Fibroblast of villous mesenchyme (primary cell): ENCODE results near the gene SNAP47. TPM values are rescaled to one million over a fixed set of nuclear protein-coding genes. Genes with fewer than 3 reads are reported as not detected.

ENCODE experiments used
- DNase-seq: peaks from one replicate; pipeline ENCODE4 v3.0.0-alpha.2; 2010; ENCODE audit warnings: low read depth
- H3K4me3 ChIP-seq: 2 replicates; pipeline ENCODE4 v1.5.1; 2011; ENCODE audit warnings: low read depth, mild to moderate bottlenecking, low read length
- CTCF ChIP-seq: IDR thresholded peaks from 2 replicates; pipeline ENCODE4 v1.5.1; 2012; ENCODE audit warnings: low read depth, mild to moderate bottlenecking, low read length; ENCODE audit not compliant: insufficient read depth
- total RNA-seq: library from RNA; depleted of rRNA; stranded (reverse); fragments of >200 nt; gene quantifications from 2 replicates; pipeline ENCODE4 v1.2.3, GENCODE V29; 2012

SNAP47 gene
- total RNA-seq, 1 donor = 58.3 TPM

DNA sequence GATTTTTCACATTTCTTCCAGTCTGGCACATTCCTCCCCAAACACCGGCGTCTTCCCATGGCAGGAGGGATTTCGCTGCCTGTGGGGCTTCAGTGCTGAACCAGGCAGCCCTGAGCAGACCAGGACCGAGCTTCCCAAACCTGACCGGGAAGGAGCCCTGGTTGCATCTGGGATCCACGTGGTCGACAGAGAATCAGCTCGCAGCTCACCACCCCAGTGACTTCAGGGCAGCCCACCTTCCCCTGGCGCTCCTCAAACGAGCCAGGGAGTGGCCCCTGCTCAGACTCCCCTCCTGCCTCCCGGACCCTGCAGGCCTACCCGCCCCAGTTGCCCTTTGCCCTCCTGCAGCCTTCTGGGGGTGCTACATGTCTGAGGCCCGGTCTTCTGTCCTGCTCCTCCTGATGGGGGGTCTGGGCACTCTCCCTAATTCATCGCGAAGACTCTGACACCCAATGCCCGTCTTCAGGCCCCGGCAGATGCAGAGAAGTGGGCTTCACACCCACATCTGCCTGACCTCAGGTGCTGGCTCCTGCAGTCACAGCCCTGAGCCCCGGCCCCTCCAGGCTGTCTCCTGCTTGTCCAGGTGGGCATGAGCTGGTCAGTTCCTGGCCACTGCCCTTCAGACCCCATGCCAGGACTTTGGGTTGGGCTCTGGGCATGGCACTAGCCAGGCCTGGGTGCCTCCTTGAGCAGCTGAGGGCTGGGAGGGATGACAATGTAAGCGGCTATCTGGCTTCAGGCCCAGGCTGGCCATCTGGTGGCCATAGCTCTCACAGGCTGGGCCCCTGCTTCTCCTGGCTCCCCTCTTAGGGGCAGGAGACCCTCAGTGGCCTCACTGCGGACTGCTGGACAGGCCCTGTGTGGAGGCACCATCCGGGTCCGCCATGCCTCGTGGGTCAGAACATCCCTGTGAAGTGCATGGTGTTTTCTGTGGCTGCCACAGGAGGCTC, 54.1 kb downstream of the SNAP47 start:
- peak; percentile 27 for DNase-seq
- peak overlapping the region; percentile 71 for H3K4me3 ChIP-seq
- TF ChIP-seq CTCF = peak; percentile 26

DNA sequence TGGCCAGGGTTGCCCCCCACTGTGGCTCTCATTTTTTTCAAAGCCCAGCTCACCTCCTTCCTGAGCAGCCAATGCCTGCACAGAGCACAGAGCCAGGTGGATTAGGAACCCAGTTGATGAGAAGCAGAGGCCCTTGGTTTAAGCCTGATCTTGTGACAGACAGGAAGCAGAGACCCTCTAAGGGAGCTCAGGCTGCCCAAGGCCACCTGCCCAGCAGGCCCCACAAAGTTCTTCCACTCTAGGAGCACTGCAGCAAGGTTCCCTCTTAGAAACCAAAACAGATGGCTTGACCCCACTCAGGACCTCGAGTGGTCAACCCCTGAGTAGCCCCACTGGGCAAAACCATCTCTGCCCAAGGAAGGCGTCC, 54.8 kb downstream of the SNAP47 start:
- no peak for DNase-seq
- H3K4me3 ChIP-seq = no peak overlapping the region
- TF ChIP-seq CTCF = no peak

- H3K4me3 ChIP-seq = no peak overlapping the region
- DNase-seq = no peak
- no peak for TF ChIP-seq CTCF
Observed at GRCh38 chr1:227790868-227791267, 55.6 kb downstream of the SNAP47 start.

- H3K4me3 ChIP-seq = no peak overlapping the region
- TF ChIP-seq CTCF = no peak
- no peak for DNase-seq
Observed at GRCh38 chr1:227791425-227792143, 56.3 kb downstream of the SNAP47 start.

- DNase-seq = no peak
- TF ChIP-seq CTCF = peak; percentile 7
- no peak overlapping the region for H3K4me3 ChIP-seq
Observed at GRCh38 chr1:227792216-227793078, 57.2 kb downstream of the SNAP47 start.
